Stomach (tissue), 9 donors: ENCODE data around the gene C1orf122. TPM values are rescaled to one million over a fixed set of nuclear protein-coding genes. Genes with fewer than 3 reads are reported as not detected.

ENCODE experiments used
- DNase-seq, 2 donors: peaks; one replicate each; pipeline versions ENCODE4 v3.0.0 to v3.0.0-alpha.2; 2013 to 2019
- H3K27ac ChIP-seq, 5 donors: fragments of 200-600 bp in 4 of 5; sonication (generic) in 4 of 5; one replicate each; pipeline ENCODE4 v1.5.1; 2013 to 2019; ENCODE audit warnings: mild to moderate bottlenecking in 1 of 5, moderate library complexity in 1 of 5
- H3K27me3 ChIP-seq, 3 donors: fragments of 200-600 bp; sonication (generic); one replicate each; pipeline ENCODE4 v1.5.1; 2017 to 2019; ENCODE audit warnings: mixed run types in 1 of 3
- H3K36me3 ChIP-seq, 4 donors: fragments of 200-600 bp; sonication (generic); 1 replicate in 3 of 4; 2 replicates in 1 of 4; pipeline ENCODE4 v1.5.1; 2016 to 2019
- H3K4me1 ChIP-seq, 4 donors: fragments of 200-600 bp; sonication (generic); one replicate each; pipeline ENCODE4 v1.5.1; 2016 to 2019
- H3K4me3 ChIP-seq, 4 donors: fragments of 200-600 bp; sonication (generic) in 3 of 4; one replicate each; pipeline ENCODE4 v1.5.1; 2016 to 2019; ENCODE audit warnings: mild to moderate bottlenecking in 1 of 4
- H3K9me3 ChIP-seq, 4 donors: fragments of 200-600 bp; sonication (generic); one replicate each; pipeline ENCODE4 v1.5.1; 2016 to 2019
- EP300 ChIP-seq: sonication (generic); formaldehyde crosslinking; IDR thresholded peaks from one replicate; pipeline ENCODE4 v1.6.1; 2017; ENCODE audit warnings: antibody characterized with exemption
- POLR2A ChIP-seq, 4 donors: fragments of 450-650 bp; IDR thresholded peaks; one replicate each; pipeline ENCODE4 v1.6.1; 2016; ENCODE audit warnings: antibody characterized with exemption in 4 of 4, control low read depth in 2 of 4, mild to moderate bottlenecking in 1 of 4, moderate library complexity in 1 of 4
- POLR2AphosphoS5 ChIP-seq, 3 donors: sonication (generic); formaldehyde crosslinking; IDR thresholded peaks; one replicate each; pipeline ENCODE4 v1.6.1; 2016; ENCODE audit warnings: antibody characterized with exemption in 3 of 3
- WGBS, 5 donors: extraction: QIAGEN DNeasy Blood & Tissue Kit in 3 of 5; methylation state at CpG; one replicate each; pipeline versions ENCODE4 v1.1.5 to v1.1.7; 2013 to 2018; 5-methylcytosine and 5-hydroxymethylcytosine counted together
- intact Hi-C: fragments of 100-400 bp; cut with DNase I; formaldehyde crosslinking; loops from one replicate; pipeline ENCODE4 v1.15.1; 2023; ENCODE audit warnings: low total_unique reads
- polyA plus RNA-seq, 3 donors: library from polyadenylated mRNA; stranded (reverse); fragments of 200-250 nt; gene quantifications; one replicate each; pipeline ENCODE4 v1.2.3, GENCODE V29; 2013
- total RNA-seq, 5 donors: library from RNA; depleted of rRNA; stranded (reverse); fragments of >200 nt; gene quantifications; one replicate each; pipeline versions ENCODE4 v1.1.0 to v1.2.3, GENCODE V29; 2014 to 2016
- TF ChIP-seq, protein P1 (sequence below), 7 experiments: fragments of 450-650 bp in 4 of 7; fragments of 200-600 bp in 3 of 7; sonication (generic) in 3 of 7; IDR thresholded peaks; one replicate each; pipeline ENCODE4 v1.5.1; 2016 to 2019; ENCODE audit warnings: antibody characterized with exemption in 7 of 7, control low read depth in 2 of 7, mild to moderate bottlenecking in 1 of 7
- donor health status: healthy with polysubstance abuse.
- donor health status: Bipolar disorder and iron deficiency.
- donor health status: healthy.

Gene C1orf122
- total and polyA plus RNA-seq, 8 donors = 7.9 to 193 (median 52.8) TPM

DNA sequence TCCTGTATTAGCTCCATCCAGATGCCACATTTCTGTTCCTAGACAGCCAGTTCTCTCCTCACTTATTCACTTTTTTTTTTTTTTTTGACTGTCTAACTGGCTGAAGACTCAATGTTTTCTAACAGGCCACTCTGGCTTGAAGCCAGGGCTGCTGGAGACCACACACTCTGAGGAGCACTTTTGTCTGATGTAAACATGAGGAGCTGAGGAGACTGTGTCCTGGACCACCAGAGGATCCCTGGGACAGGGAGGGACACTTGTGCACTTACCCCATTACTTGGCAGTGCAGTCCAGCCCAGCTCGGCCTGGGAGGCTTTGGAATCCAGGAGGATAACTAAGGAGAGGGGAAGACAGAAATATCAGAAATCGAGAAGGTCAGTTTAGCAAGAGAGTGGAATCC is 45.1 kb upstream of the C1orf122 start:
- peaks cover 28 to 100% (median 63%) of the 10 kb centered on the region in 3 donors for H3K27me3 ChIP-seq
- peaks cover 0 to 11% (median 8%) of the 10 kb centered on the region in 4 donors for H3K4me1 ChIP-seq
- no peak for TF ChIP-seq POLR2A (IDR thresholded peaks at IDR 0.05)
- no peak for TF ChIP-seq EP300
- TF ChIP-seq, protein P1, sequence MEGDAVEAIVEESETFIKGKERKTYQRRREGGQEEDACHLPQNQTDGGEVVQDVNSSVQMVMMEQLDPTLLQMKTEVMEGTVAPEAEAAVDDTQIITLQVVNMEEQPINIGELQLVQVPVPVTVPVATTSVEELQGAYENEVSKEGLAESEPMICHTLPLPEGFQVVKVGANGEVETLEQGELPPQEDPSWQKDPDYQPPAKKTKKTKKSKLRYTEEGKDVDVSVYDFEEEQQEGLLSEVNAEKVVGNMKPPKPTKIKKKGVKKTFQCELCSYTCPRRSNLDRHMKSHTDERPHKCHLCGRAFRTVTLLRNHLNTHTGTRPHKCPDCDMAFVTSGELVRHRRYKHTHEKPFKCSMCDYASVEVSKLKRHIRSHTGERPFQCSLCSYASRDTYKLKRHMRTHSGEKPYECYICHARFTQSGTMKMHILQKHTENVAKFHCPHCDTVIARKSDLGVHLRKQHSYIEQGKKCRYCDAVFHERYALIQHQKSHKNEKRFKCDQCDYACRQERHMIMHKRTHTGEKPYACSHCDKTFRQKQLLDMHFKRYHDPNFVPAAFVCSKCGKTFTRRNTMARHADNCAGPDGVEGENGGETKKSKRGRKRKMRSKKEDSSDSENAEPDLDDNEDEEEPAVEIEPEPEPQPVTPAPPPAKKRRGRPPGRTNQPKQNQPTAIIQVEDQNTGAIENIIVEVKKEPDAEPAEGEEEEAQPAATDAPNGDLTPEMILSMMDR (IDR thresholded peaks at IDR 0.05) = no peak
- TF ChIP-seq POLR2AphosphoS5 (IDR thresholded peaks at IDR 0.05) = no peak
- no peaks in the 10 kb centered on the region for H3K36me3 ChIP-seq
- intact Hi-C loops = no loop called here
- peaks cover 0 to 8% (median 0%) of the 10 kb centered on the region in 4 donors for H3K9me3 ChIP-seq
- no peak overlapping the region for H3K27ac ChIP-seq
- no peak for DNase-seq
- WGBS, 5 donors = 45 to 66% (median 52%) methylated on average over 2 of the region's 2 CpGs
- no peak overlapping the region for H3K4me3 ChIP-seq

DNA sequence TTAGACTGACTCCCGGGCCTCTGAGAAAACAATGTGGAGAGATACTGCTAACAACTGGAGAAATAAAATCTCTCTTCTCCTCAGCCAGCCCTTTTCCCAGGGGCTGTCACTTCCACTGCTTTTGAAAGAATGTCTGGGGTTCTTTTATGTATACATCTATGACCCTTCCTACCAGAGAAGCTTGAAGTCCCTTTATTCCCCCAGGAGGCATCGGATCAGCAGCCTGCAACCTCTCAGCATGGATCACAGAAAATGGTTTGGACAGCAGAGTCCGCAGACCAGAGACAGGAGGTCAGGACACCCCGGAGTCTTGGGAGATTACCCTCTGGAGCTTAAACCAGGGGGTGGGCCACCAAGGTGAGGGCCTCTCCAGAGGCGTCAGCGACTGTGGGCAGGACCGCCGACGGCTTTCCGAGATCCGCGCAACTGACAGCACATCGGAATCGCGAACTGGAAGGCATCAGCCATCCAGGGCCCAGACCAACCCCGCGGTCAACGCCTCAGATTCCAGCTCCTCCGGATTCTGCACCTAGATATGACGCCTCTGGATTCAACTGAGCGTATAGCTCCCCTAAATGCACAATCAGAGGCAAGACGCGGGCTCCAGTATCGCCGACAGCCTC is 43.7 kb upstream of the C1orf122 start:
- intact Hi-C loops = no loop called here
- Histone ChIP-seq H3K27me3 (peaks cover 28 to 100% (median 63%) of the 10 kb centered on the region in 3 donors), H3K27ac (no peak overlapping the region), H3K9me3 (peaks cover 0 to 8% (median 0%) of the 10 kb centered on the region in 4 donors), H3K4me1 (peaks cover 0 to 11% (median 8%) of the 10 kb centered on the region in 4 donors), H3K4me3 (no peak overlapping the region), H3K36me3 (no peaks in the 10 kb centered on the region)
- 20 to 33% (median 30%) methylated on average over 14 to 25 of the region's 25 CpGs for WGBS, 5 donors
- TF ChIP-seq POLR2AphosphoS5 (IDR thresholded peaks at IDR 0.05) = no peak
- TF ChIP-seq EP300 = no peak
- TF ChIP-seq, protein P1 (IDR thresholded peaks at IDR 0.05) = no peak
- no peak for TF ChIP-seq POLR2A (IDR thresholded peaks at IDR 0.05)
- no peak for DNase-seq

DNA sequence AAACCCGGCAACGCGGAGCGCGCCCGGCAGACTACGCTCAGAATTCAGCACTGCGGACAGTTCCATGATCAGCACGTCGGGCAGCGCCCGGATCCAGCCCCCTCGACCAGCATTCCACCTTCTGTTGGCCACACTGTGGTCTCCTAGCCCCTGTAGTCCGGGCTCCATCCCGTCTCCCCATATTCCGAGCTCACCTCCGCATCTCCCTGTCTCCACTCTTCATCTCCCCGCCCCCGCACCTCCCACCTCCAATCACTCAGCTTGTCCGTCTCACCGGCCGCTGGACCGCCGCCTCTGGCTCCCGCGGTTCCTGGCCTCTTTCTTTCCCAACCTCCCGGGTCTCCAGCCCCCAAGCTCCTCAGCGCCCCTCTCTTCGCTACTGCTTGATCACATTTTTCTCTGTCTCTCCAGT is 43.2 kb upstream of the C1orf122 start:
- no peak overlapping the region for H3K27ac ChIP-seq
- DNase-seq = peak in 1 of 2 donors; percentile 84
- 8 to 12% (median 10%) methylated on average over 26 to 29 of the region's 29 CpGs for WGBS, 5 donors
- peaks cover 28 to 100% (median 62%) of the 10 kb centered on the region in 3 donors for H3K27me3 ChIP-seq
- no peaks in the 10 kb centered on the region for H3K36me3 ChIP-seq
- no peak overlapping the region for H3K4me3 ChIP-seq
- TF ChIP-seq EP300 (no peak), POLR2A (IDR thresholded peaks at IDR 0.05) (no peak), POLR2AphosphoS5 (IDR thresholded peaks at IDR 0.05) (no peak)
- TF ChIP-seq, protein P1 (IDR thresholded peaks at IDR 0.05) = no peak
- intact Hi-C loops = no loop called here
- peaks cover 0 to 8% (median 0%) of the 10 kb centered on the region in 4 donors for H3K9me3 ChIP-seq
- peaks cover 0 to 11% (median 8%) of the 10 kb centered on the region in 4 donors for H3K4me1 ChIP-seq

DNA sequence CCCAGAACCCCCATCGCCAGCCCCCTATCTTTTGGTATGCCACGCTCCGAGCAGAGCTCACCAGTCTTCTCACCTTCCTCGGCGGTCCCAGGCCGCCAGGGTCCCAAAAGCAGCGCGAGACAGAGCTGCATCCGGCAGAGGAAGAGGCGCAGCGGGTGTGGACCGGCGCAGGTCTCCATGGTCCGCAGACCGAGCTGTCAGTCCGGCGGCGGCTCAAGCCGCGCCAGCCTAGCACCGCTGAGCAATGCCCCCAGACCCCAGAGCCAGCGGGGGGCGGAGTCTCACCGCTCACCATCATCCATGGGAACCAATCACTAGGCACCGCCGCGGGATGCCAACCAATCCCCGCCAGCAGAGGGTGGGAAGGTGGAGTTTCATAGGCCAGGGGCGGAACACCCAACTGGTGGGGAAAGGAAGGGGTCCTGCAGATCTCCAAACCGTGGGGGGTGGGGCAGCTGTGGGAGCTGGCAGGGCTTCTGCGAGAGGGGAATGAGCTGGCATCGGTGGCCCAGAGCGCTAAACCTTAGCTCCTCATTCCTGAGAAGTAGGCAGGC is 42.6 kb upstream of the C1orf122 start, which contains the start of gene EPHA10:
EPHA10 (minus strand) TSS at position 233 of the 554 bp plus-strand sequence; CDS start at position 179, 54 bp downstream.
- H3K36me3 ChIP-seq = no peaks in the 10 kb centered on the region
- 5 to 8% (median 7%) methylated on average over 19 to 33 of the region's 33 CpGs for WGBS, 5 donors
- peak within 1 kb of the TSS in 1 of 4 donors; percentile 13 for H3K4me3 ChIP-seq
- peaks cover 0 to 11% (median 8%) of the 10 kb centered on the region in 4 donors for H3K4me1 ChIP-seq
- TF ChIP-seq, protein P1 (IDR thresholded peaks at IDR 0.05) = no peak
- no peak for TF ChIP-seq EP300
- TF ChIP-seq POLR2A (IDR thresholded peaks at IDR 0.05) = no peak
- TF ChIP-seq POLR2AphosphoS5 (IDR thresholded peaks at IDR 0.05) = no peak
- peak in 1 of 2 donors; percentile 59 for DNase-seq
- H3K9me3 ChIP-seq = peaks cover 0 to 8% (median 0%) of the 10 kb centered on the region in 4 donors
- intact Hi-C loops = no loop called here
- no peak within 1 kb of the TSS for H3K27ac ChIP-seq
- peaks cover 28 to 100% (median 62%) of the 10 kb centered on the region in 3 donors for H3K27me3 ChIP-seq
